H1 (cell line): Measurements from ENCODE around the gene GALNT9. TPM values are rescaled to one million over a fixed set of nuclear protein-coding genes. Genes with fewer than 3 reads are reported as not detected.

Source experiments
- BCL11A ChIP-seq, 2 experiments: IDR thresholded peaks; one replicate each; pipeline ENCODE4 v1.6.1; 2011; ENCODE audit warnings: low read depth in 2 of 2, low read length in 2 of 2, mild to moderate bottlenecking in 2 of 2
- RAD21 ChIP-seq, 2 experiments: IDR thresholded peaks in 1 of 2; conservative IDR thresholded peaks in 1 of 2; 2 replicates each; pipeline ENCODE4 v1.6.1; 2011; ENCODE audit warnings: low read depth in 2 of 2, low read length in 2 of 2, improper control_type of control experiment in 1 of 2, inconsistent platforms in 1 of 2, mild to moderate bottlenecking in 1 of 2, moderate library complexity in 1 of 2
- polyA plus RNA-seq, 7 experiments: library from polyadenylated mRNA; depleted of rRNA in 3 of 7; stranded (reverse) in 5 of 7; unstranded in 2 of 7; fragments of >200 nt in 5 of 7; fragments of 200-250 nt in 2 of 7; gene quantifications; 1 replicate in 5 of 7; 2 replicates in 1 of 7; 4 replicates in 1 of 7; pipeline versions ENCODE4 v1.2.1 to v1.2.3, GENCODE V29; 2011 to 2013; ENCODE audit warnings: missing spikeins in 2 of 7, mixed read lengths in 2 of 7
- total RNA-seq: library from RNA; stranded (reverse); fragmentation: NEBNext Ultra II Directional; extraction: Animal tissue kit (Norgen Biotek cat#: 25700); gene quantifications from 2 replicates; pipeline ENCODE4 v1.2.1, GENCODE V29; 2021
- TF ChIP-seq, protein P1 (sequence below): IDR thresholded peaks from 2 replicates; pipeline ENCODE4 v1.6.1; 2011; ENCODE audit warnings: low read depth, mild to moderate bottlenecking, low read length; ENCODE audit not compliant: insufficient read depth

GALNT9 gene
- total and polyA plus RNA-seq, 2 of the 8 experiments (the other 6 are each of a cell fraction or from before 2014, with no cell fraction given): 2.0 to 3.6 TPM

- TF ChIP-seq, protein P1, sequence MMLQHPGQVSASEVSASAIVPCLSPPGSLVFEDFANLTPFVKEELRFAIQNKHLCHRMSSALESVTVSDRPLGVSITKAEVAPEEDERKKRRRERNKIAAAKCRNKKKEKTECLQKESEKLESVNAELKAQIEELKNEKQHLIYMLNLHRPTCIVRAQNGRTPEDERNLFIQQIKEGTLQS: no peak
- TF ChIP-seq BCL11A (IDR thresholded peaks at IDR 0.05; ENCODE audit: low read depth in 2 of 2, low read length in 2 of 2): no peak
- no peak for TF ChIP-seq RAD21 (IDR thresholded peaks at IDR 0.05 in 1 of 2, conservative IDR thresholded peaks at IDR 0.05 in 1 of 2; ENCODE audit: low read depth in 2 of 2, low read length in 2 of 2)
These were observed 160.0 kb downstream of the GALNT9 start (continued) for GRCh38 chr12:132169376-132169775.
